Activated naive CD8-positive, alpha-beta T cell treated with anti-CD3 and anti-CD28 coated beads, Interleukin-2, amount 10 ng/mL, durations not matched to agents 7 days and 5 days (primary cell): Measurements from ENCODE around the gene BCORL1. TPM values are rescaled to one million over a fixed set of nuclear protein-coding genes. Genes with fewer than 3 reads are reported as not detected.

ENCODE experiments used
- ATAC-seq: fragments of 150-1000 bp; cut with Tn5 transposase; one replicate; pipeline ENCODE4 v1.10.0; 2021; ENCODE audit warnings: low read depth, moderate library complexity
- POLR2A ChIA-PET: fragments of 350-600 bp; sonication (Branson Sonifier 250); formaldehyde crosslinking; loops from one replicate; lab custom pipeline; 2021; ENCODE audit warnings: antibody characterized with exemption; lab: Charles Lee
- DNase-seq: peaks from one replicate; pipeline ENCODE4 v3.0.0; 2021
- H3K27ac Mint-ChIP-seq: one replicate; pipeline ENCODE4 v1.8.0; 2022; ENCODE audit warnings: mild to moderate bottlenecking, mixed read lengths
- H3K27me3 Mint-ChIP-seq: one replicate; pipeline ENCODE4 v1.8.0; 2022; ENCODE audit warnings: mild to moderate bottlenecking, moderate library complexity, mixed read lengths
- H3K36me3 Mint-ChIP-seq: one replicate; pipeline ENCODE4 v1.8.0; 2021; ENCODE audit warnings: mild to moderate bottlenecking, mixed read lengths
- H3K4me1 Mint-ChIP-seq: one replicate; pipeline ENCODE4 v1.8.0; 2021; ENCODE audit warnings: mixed read lengths
- H3K4me3 Mint-ChIP-seq: one replicate; pipeline ENCODE4 v1.8.0; 2022; ENCODE audit warnings: mild to moderate bottlenecking, moderate library complexity, mixed read lengths
- H3K9me3 Mint-ChIP-seq: one replicate; pipeline ENCODE4 v1.8.0; 2021; ENCODE audit warnings: mixed read lengths
- total RNA-seq, 2 experiments: library from RNA; stranded (reverse); gene quantifications; one replicate each; pipeline ENCODE4 v1.2.3, GENCODE V29; 2021

Gene BCORL1
- total RNA-seq, 2 experiments from 2014 or later, result 14.3 to 15.4 TPM

GRCh38 chrX:129955682-129956081, 26.8 kb upstream of the BCORL1 start:
- Mint-ChIP-seq H3K27me3 (peaks cover 16% of the 10 kb centered on the region), H3K4me3 (peak overlapping the region; percentile 32), H3K4me1 (peaks cover 15% of the 10 kb centered on the region), H3K27ac (no peak overlapping the region), H3K36me3 (peaks cover 2% of the 10 kb centered on the region), H3K9me3 (no peaks in the 10 kb centered on the region)
- DNase-seq, result no peak
- ATAC-seq, result no peak
- POLR2A ChIA-PET, result no interaction called here

- POLR2A ChIA-PET, result no interaction called here
- H3K27ac Mint-ChIP-seq, result no peak overlapping the region
Observed at GRCh38 chrX:129956145-129956544, 26.3 kb upstream of the BCORL1 start.

GRCh38 chrX:129956765-129957164, 25.7 kb upstream of the BCORL1 start:
- Mint-ChIP-seq H3K36me3 (peaks cover 2% of the 10 kb centered on the region), H3K9me3 (no peaks in the 10 kb centered on the region), H3K27me3 (peaks cover 14% of the 10 kb centered on the region), H3K4me1 (peaks cover 22% of the 10 kb centered on the region), H3K27ac (no peak overlapping the region), H3K4me3 (peak overlapping the region; percentile 61)
- ATAC-seq (no peak), DNase-seq (no peak)
- POLR2A ChIA-PET, result interaction anchor here (0.5 to 1.5 kb wide), 2 partner anchors 13 to 25 kb away, joined by 3 to 4 read pairs; partner anchors contain the start of gene BCORL1

More at GRCh38 chrX:129956145-129956544, 26.3 kb upstream of the BCORL1 start:
- no peaks in the 10 kb centered on the region for H3K9me3 Mint-ChIP-seq
- H3K36me3 Mint-ChIP-seq, result peaks cover 2% of the 10 kb centered on the region
- H3K4me1 Mint-ChIP-seq, result peaks cover 17% of the 10 kb centered on the region
- peaks cover 16% of the 10 kb centered on the region for H3K27me3 Mint-ChIP-seq
- H3K4me3 Mint-ChIP-seq, result peak overlapping the region; percentile 39
- no peak for DNase-seq
- ATAC-seq, result no peak

GRCh38 chrX:129957241-129958082, 25.0 kb upstream of the BCORL1 start:
- POLR2A ChIA-PET, result interaction anchor here (0.5 to 1.5 kb wide), 2 partner anchors 12 to 25 kb away, joined by 3 to 4 read pairs; partner anchors contain the start of gene BCORL1
- Mint-ChIP-seq H3K36me3 (peaks cover 2% of the 10 kb centered on the region), H3K27me3 (peaks cover 12% of the 10 kb centered on the region), H3K27ac (peak overlapping the region; percentile 76), H3K4me1 (peaks cover 23% of the 10 kb centered on the region), H3K9me3 (no peaks in the 10 kb centered on the region), H3K4me3 (peak overlapping the region; percentile 69)
- DNase-seq, result peak; percentile 58
- ATAC-seq, result peak; percentile 51

GRCh38 chrX:129958083-129958465, 24.4 kb upstream of the BCORL1 start:
- Mint-ChIP-seq H3K27ac (no peak overlapping the region), H3K9me3 (no peaks in the 10 kb centered on the region), H3K27me3 (peaks cover 12% of the 10 kb centered on the region), H3K4me3 (peak overlapping the region; percentile 69), H3K4me1 (peaks cover 21% of the 10 kb centered on the region), H3K36me3 (no peaks in the 10 kb centered on the region)
- no peak for DNase-seq
- POLR2A ChIA-PET, result interaction anchor here (1.5 kb wide), 1 partner anchor 24 kb away, joined by 4 read pairs; the partner anchor contains the start of gene BCORL1
- ATAC-seq, result no peak

- H3K27ac Mint-ChIP-seq, result no peak overlapping the region
- peaks cover 11% of the 10 kb centered on the region for H3K27me3 Mint-ChIP-seq
- H3K9me3 Mint-ChIP-seq, result no peaks in the 10 kb centered on the region
- POLR2A ChIA-PET, result no interaction called here
- H3K4me1 Mint-ChIP-seq, result peaks cover 21% of the 10 kb centered on the region
- ATAC-seq (no peak), DNase-seq (no peak)
- no peaks in the 10 kb centered on the region for H3K36me3 Mint-ChIP-seq
- H3K4me3 Mint-ChIP-seq, result no peak overlapping the region
Observed at GRCh38 chrX:129958814-129959492, 23.5 kb upstream of the BCORL1 start.

- Mint-ChIP-seq H3K4me1 (peaks cover 21% of the 10 kb centered on the region), H3K36me3 (no peaks in the 10 kb centered on the region), H3K27ac (no peak overlapping the region), H3K4me3 (no peak overlapping the region), H3K27me3 (peaks cover 7% of the 10 kb centered on the region), H3K9me3 (no peaks in the 10 kb centered on the region)
- DNase-seq (no peak), ATAC-seq (no peak)
- POLR2A ChIA-PET, result interaction anchor here (0.6 kb wide), 1 partner anchor 358 kb away, joined by 4 read pairs; no protein-coding TSS in a partner anchor
Observed at GRCh38 chrX:129959493-129959832, 23.0 kb upstream of the BCORL1 start.

GRCh38 chrX:129961180-129962083, 21.0 kb upstream of the BCORL1 start:
- POLR2A ChIA-PET, result interaction anchor here (0.7 to 1.9 kb wide), 7 partner anchors 8 to 204 kb away, joined by 3 to 12 read pairs (median 4); partner anchors contain the start of genes AIFM1 and BCORL1
- H3K36me3 Mint-ChIP-seq, result no peaks in the 10 kb centered on the region
- H3K4me1 Mint-ChIP-seq, result peaks cover 21% of the 10 kb centered on the region
- ATAC-seq, result peak; percentile 91
- DNase-seq, result peak; percentile 77
- peak overlapping the region; percentile 94 for H3K27ac Mint-ChIP-seq
- H3K27me3 Mint-ChIP-seq, result peaks cover 2% of the 10 kb centered on the region
- H3K9me3 Mint-ChIP-seq, result no peaks in the 10 kb centered on the region
- peak overlapping the region; percentile 79 for H3K4me3 Mint-ChIP-seq

GRCh38 chrX:129963729-129964128, 18.7 kb upstream of the BCORL1 start:
- Mint-ChIP-seq H3K27me3 (peaks cover 2% of the 10 kb centered on the region), H3K27ac (no peak overlapping the region), H3K36me3 (no peaks in the 10 kb centered on the region), H3K4me3 (no peak overlapping the region), H3K4me1 (peaks cover 10% of the 10 kb centered on the region), H3K9me3 (no peaks in the 10 kb centered on the region)
- POLR2A ChIA-PET, result no interaction called here
- ATAC-seq, result no peak
- DNase-seq, result no peak

GRCh38 chrX:129965166-129965565, 17.3 kb upstream of the BCORL1 start:
- no peak for DNase-seq
- peaks cover 9% of the 10 kb centered on the region for H3K4me1 Mint-ChIP-seq
- H3K4me3 Mint-ChIP-seq, result no peak overlapping the region
- POLR2A ChIA-PET, result no interaction called here
- no peaks in the 10 kb centered on the region for H3K9me3 Mint-ChIP-seq
- peaks cover 3% of the 10 kb centered on the region for H3K27me3 Mint-ChIP-seq
- ATAC-seq, result no peak
- H3K36me3 Mint-ChIP-seq, result no peaks in the 10 kb centered on the region
- no peak overlapping the region for H3K27ac Mint-ChIP-seq

GRCh38 chrX:129968968-129969367, 13.5 kb upstream of the BCORL1 start:
- Mint-ChIP-seq H3K9me3 (no peaks in the 10 kb centered on the region), H3K36me3 (no peaks in the 10 kb centered on the region), H3K27ac (no peak overlapping the region), H3K4me3 (no peak overlapping the region), H3K4me1 (no peaks in the 10 kb centered on the region), H3K27me3 (peaks cover 14% of the 10 kb centered on the region)
- ATAC-seq (no peak), DNase-seq (no peak)
- POLR2A ChIA-PET, result interaction anchor here (0.7 kb wide), 1 partner anchor 136 kb away, joined by 4 read pairs; no protein-coding TSS in a partner anchor

GRCh38 chrX:129976441-129976840, 6.0 kb upstream of the BCORL1 start:
- Mint-ChIP-seq H3K36me3 (no peaks in the 10 kb centered on the region), H3K27ac (no peak overlapping the region), H3K4me3 (no peak overlapping the region), H3K27me3 (peaks cover 18% of the 10 kb centered on the region), H3K9me3 (no peaks in the 10 kb centered on the region), H3K4me1 (peaks cover 12% of the 10 kb centered on the region)
- DNase-seq (no peak), ATAC-seq (no peak)
- POLR2A ChIA-PET, result interaction anchor here (0.5 kb wide), 1 partner anchor 12 kb away, joined by 6 read pairs; no protein-coding TSS in a partner anchor
